ENCODE measurements around the gene ADAMTS16. TPM values are rescaled to one million over a fixed set of nuclear protein-coding genes. Genes with fewer than 3 reads are reported as not detected.

The ADAMTS16 gene
- total and polyA plus RNA-seq, 2 donors from 2014 or later = 5.6 to 7.5 TPM

DNA sequence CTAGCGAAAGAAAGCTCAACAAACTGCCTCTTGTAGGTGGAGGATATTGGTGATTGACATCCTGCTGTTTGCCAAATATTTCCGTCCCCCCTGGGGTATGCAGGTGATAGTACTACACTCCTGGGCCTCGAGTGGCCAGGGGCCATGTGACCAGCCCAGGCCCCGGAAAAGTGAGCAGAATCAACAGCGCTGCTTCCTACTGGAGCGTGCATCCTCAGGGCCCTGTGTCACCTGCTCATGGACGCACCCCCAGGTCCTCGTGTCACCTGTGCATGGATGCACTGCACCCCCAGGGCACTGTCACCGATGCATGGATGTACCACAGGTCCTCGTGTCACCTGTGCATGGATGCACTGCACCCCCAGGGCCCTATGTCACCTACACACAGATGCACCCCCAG is 43.8 kb downstream of the ADAMTS16 start:
- peaks cover 0 to 2% (median 0%) of the 10 kb centered on the region in 3 donors for H3K36me3 ChIP-seq (ENCODE audit: control insufficient read depth in 2 of 3, insufficient read depth in 3 of 3, low read length in 3 of 3)
- no peak overlapping the region for H3K4me3 ChIP-seq (ENCODE audit: low read length in 3 of 3)
- DNase-seq = no peak
- H3K27ac ChIP-seq (ENCODE audit: low read depth in 2 of 2, low read length in 2 of 2) = no peak overlapping the region
- peaks cover 6 to 25% (median 16%) of the 10 kb centered on the region in 3 donors for H3K4me1 ChIP-seq (ENCODE audit: control insufficient read depth in 2 of 3, insufficient read depth in 2 of 3, low read depth in 1 of 3, low read length in 3 of 3)
- TF ChIP-seq, protein P1, sequence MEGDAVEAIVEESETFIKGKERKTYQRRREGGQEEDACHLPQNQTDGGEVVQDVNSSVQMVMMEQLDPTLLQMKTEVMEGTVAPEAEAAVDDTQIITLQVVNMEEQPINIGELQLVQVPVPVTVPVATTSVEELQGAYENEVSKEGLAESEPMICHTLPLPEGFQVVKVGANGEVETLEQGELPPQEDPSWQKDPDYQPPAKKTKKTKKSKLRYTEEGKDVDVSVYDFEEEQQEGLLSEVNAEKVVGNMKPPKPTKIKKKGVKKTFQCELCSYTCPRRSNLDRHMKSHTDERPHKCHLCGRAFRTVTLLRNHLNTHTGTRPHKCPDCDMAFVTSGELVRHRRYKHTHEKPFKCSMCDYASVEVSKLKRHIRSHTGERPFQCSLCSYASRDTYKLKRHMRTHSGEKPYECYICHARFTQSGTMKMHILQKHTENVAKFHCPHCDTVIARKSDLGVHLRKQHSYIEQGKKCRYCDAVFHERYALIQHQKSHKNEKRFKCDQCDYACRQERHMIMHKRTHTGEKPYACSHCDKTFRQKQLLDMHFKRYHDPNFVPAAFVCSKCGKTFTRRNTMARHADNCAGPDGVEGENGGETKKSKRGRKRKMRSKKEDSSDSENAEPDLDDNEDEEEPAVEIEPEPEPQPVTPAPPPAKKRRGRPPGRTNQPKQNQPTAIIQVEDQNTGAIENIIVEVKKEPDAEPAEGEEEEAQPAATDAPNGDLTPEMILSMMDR (IDR thresholded peaks at IDR 0.05; ENCODE audit: borderline replicate concordance, extremely low read depth, insufficient read depth) = no peak
- no peaks in the 10 kb centered on the region for H3K27me3 ChIP-seq (ENCODE audit: control insufficient read depth, insufficient read depth, low read length)
- FAIRE-seq = no peak
- intact Hi-C loops (cut with DNase I) = no loop called here
- H3K9ac ChIP-seq (ENCODE audit: low read length in 3 of 3) = no peak overlapping the region
- no peaks in the 10 kb centered on the region for H3K9me3 ChIP-seq (ENCODE audit: control insufficient read depth in 2 of 3, insufficient read depth in 1 of 3, low read length in 3 of 3)

- DNase-seq = peak in 3 of 5 donors; percentile 64 to 80 (median 79)
- Histone ChIP-seq H3K36me3 (ENCODE audit: control insufficient read depth in 2 of 3, insufficient read depth in 3 of 3, low read length in 3 of 3) (peaks cover 0 to 2% (median 0%) of the 10 kb centered on the region in 3 donors), H3K4me3 (ENCODE audit: low read length in 3 of 3) (peak overlapping the region; percentile 4 to 50 (median 25)), H3K27ac (ENCODE audit: low read depth in 2 of 2, low read length in 2 of 2) (peak overlapping the region; percentile 52 to 87), H3K27me3 (ENCODE audit: control insufficient read depth, insufficient read depth, low read length) (no peaks in the 10 kb centered on the region), H3K9me3 (ENCODE audit: control insufficient read depth in 2 of 3, insufficient read depth in 1 of 3, low read length in 3 of 3) (no peaks in the 10 kb centered on the region), H3K4me1 (ENCODE audit: control insufficient read depth in 2 of 3, insufficient read depth in 2 of 3, low read depth in 1 of 3, low read length in 3 of 3) (peaks cover 3 to 28% (median 11%) of the 10 kb centered on the region in 3 donors), H3K9ac (ENCODE audit: low read length in 3 of 3) (peak overlapping the region in 1 of 3 donors; percentile 14)
- intact Hi-C loops (cut with DNase I) = no loop called here
- peak; percentile 30 for FAIRE-seq
- TF ChIP-seq, protein P1 (IDR thresholded peaks at IDR 0.05; ENCODE audit: borderline replicate concordance, extremely low read depth, insufficient read depth) = no peak
Observed at GRCh38 chr5:5188376-5189050, 48.4 kb downstream of the ADAMTS16 start.

GRCh38 chr5:5189051-5189430 is 48.9 kb downstream of the ADAMTS16 start:
- TF ChIP-seq, protein P1 (IDR thresholded peaks at IDR 0.05; ENCODE audit: borderline replicate concordance, extremely low read depth, insufficient read depth) = no peak
- no peaks in the 10 kb centered on the region for H3K9me3 ChIP-seq (ENCODE audit: control insufficient read depth in 2 of 3, insufficient read depth in 1 of 3, low read length in 3 of 3)
- DNase-seq (peak in 2 of 5 donors; percentile 63 to 77), FAIRE-seq (no peak)
- peaks cover 3 to 24% (median 11%) of the 10 kb centered on the region in 3 donors for H3K4me1 ChIP-seq (ENCODE audit: control insufficient read depth in 2 of 3, insufficient read depth in 2 of 3, low read depth in 1 of 3, low read length in 3 of 3)
- intact Hi-C loops (cut with DNase I) = no loop called here
- no peaks in the 10 kb centered on the region for H3K27me3 ChIP-seq (ENCODE audit: control insufficient read depth, insufficient read depth, low read length)
- H3K4me3 ChIP-seq (ENCODE audit: low read length in 3 of 3) = peak overlapping the region; percentile 4 to 50 (median 25)
- peaks cover 0 to 2% (median 0%) of the 10 kb centered on the region in 3 donors for H3K36me3 ChIP-seq (ENCODE audit: control insufficient read depth in 2 of 3, insufficient read depth in 3 of 3, low read length in 3 of 3)
- peak overlapping the region; percentile 52 to 87 for H3K27ac ChIP-seq (ENCODE audit: low read depth in 2 of 2, low read length in 2 of 2)
- H3K9ac ChIP-seq (ENCODE audit: low read length in 3 of 3) = no peak overlapping the region
